K562 (cell line): ENCODE data around the gene INHA. TPM values are rescaled to one million over a fixed set of nuclear protein-coding genes. Genes with fewer than 3 reads are reported as not detected.

Experiments
- CBX5 ChIP-seq: IDR thresholded peaks from 2 replicates; pipeline ENCODE4 v1.6.1; 2014; ENCODE audit warnings: low read depth, borderline replicate concordance
- CTBP1 ChIP-seq: fragments of 450-650 bp; IDR thresholded peaks from 2 replicates; pipeline ENCODE4 v1.6.1; 2016; ENCODE audit warnings: borderline replicate concordance
- ILK ChIP-seq: fragments of 450-650 bp; IDR thresholded peaks from 2 replicates; pipeline ENCODE4 v1.6.1; 2016; ENCODE audit warnings: missing genetic modification characterization, low read depth, mild to moderate bottlenecking, missing compliant biosample characterization, moderate library complexity, borderline replicate concordance
- JUN ChIP-seq, 2 experiments: sonication (generic) in 1 of 2; formaldehyde crosslinking in 1 of 2; IDR thresholded peaks; 2 replicates each; pipeline versions ENCODE4 v1.6.1 to v1.8.0; 2012 to 2022; ENCODE audit warnings: borderline replicate concordance in 2 of 2, mild to moderate bottlenecking in 2 of 2, improper control_type of control experiment in 1 of 2, low read depth in 1 of 2, low read length in 1 of 2, missing genetic modification reagents in 1 of 2
- NONO ChIP-seq, 2 experiments: fragments of 200-400 bp in 1 of 2; fragments of 450-650 bp in 1 of 2; formaldehyde crosslinking in 1 of 2; IDR thresholded peaks; 2 replicates each; pipeline ENCODE4 v1.6.1; 2017; ENCODE audit warnings: low read depth in 2 of 2, mild to moderate bottlenecking in 2 of 2, moderate library complexity in 2 of 2, low read length in 1 of 2
- RBM34 ChIP-seq: fragments of 200-400 bp; formaldehyde crosslinking; IDR thresholded peaks from 2 replicates; pipeline ENCODE4 v1.6.1; 2018; ENCODE audit warnings: low read length, borderline replicate concordance; ENCODE audit not compliant: insufficient read depth
- RCOR1 ChIP-seq, 2 experiments: IDR thresholded peaks; 2 replicates each; pipeline ENCODE4 v1.6.1; 2012; ENCODE audit warnings: low read depth in 2 of 2, low read length in 2 of 2, borderline replicate concordance in 1 of 2, improper control_type of control experiment in 1 of 2
- SFPQ ChIP-seq: fragments of 200-400 bp; formaldehyde crosslinking; IDR thresholded peaks from 2 replicates; pipeline ENCODE4 v1.6.1; 2017; ENCODE audit warnings: mild to moderate bottlenecking, low read depth, low read length, moderate library complexity
- SREBF2 ChIP-seq: sonication (generic); formaldehyde crosslinking; IDR thresholded peaks from 2 replicates; pipeline ENCODE4 v1.4.0; 2020; ENCODE audit warnings: mild to moderate bottlenecking, missing genetic modification reagents
- TARDBP ChIP-seq: fragments of 450-650 bp; IDR thresholded peaks from 2 replicates; pipeline ENCODE4 v1.6.1; 2016
- ZC3H8 ChIP-seq: fragments of 450-650 bp; IDR thresholded peaks from 2 replicates; pipeline ENCODE4 v1.6.1; 2017
- ZFP36 ChIP-seq: fragments of 150-350 bp; IDR thresholded peaks from 2 replicates; pipeline ENCODE4 v1.6.1; 2018; ENCODE audit warnings: low read length, low read depth; ENCODE audit not compliant: partially characterized antibody
- ZNF280B ChIP-seq: fragments of 250-450 bp; sonication (Bioruptor Pico); IDR thresholded peaks from 2 replicates; pipeline ENCODE4 v1.5.1; 2021; ENCODE audit warnings: mild to moderate bottlenecking
- ZNF436 ChIP-seq: fragments of 250-450, 450-650 bp; sonication (Bioruptor Pico); formaldehyde crosslinking; IDR thresholded peaks from 2 replicates; pipeline ENCODE4 v1.7.0; 2020; ENCODE audit warnings: mild to moderate bottlenecking
- polyA plus RNA-seq, 8 experiments: library from polyadenylated mRNA; depleted of rRNA in 4 of 8; stranded (reverse) in 5 of 8; unstranded in 3 of 8; fragments of >200 nt; fragmentation: Nextera tagmentation in 2 of 8; fragmentation: Illumina TruSeq in 1 of 8; extraction: Ambion mirVana in 2 of 8; extraction: Trizol in 1 of 8; gene quantifications; 2 replicates each; pipeline versions ENCODE4 v1.2.1 to v1.2.3, GENCODE V29; 2011 to 2014; ENCODE audit warnings: inconsistent platforms in 1 of 8, missing spikeins in 1 of 8
- total RNA-seq, 7 experiments: library from RNA; depleted of rRNA in 6 of 7; stranded (reverse); fragments of >200 nt in 6 of 7; fragmentation: Illumina TruSeq in 2 of 7; extraction: Trizol in 2 of 7; gene quantifications; 2 replicates each; pipeline versions ENCODE4 v1.2.1 to v1.2.3, GENCODE V29; 2011 to 2021; ENCODE audit warnings: low replicate concordance in 1 of 7
- TF ChIP-seq, protein P1 (sequence below), 2 experiments: IDR thresholded peaks; 2 replicates each; pipeline ENCODE4 v1.6.1; 2011; ENCODE audit warnings: borderline replicate concordance in 1 of 2, control low read depth in 1 of 2, low read depth in 1 of 2, low read length in 1 of 2, mild to moderate bottlenecking in 1 of 2, mixed read lengths in 1 of 2, moderate library complexity in 1 of 2; ENCODE audit not compliant: insufficient read depth in 1 of 2, insufficient read length in 1 of 2, poor library complexity in 1 of 2, severe bottlenecking in 1 of 2; ENCODE audit errors: extremely low read depth in 1 of 2
- TF ChIP-seq, protein P2 (sequence below): fragments of 450-650 bp; IDR thresholded peaks from 2 replicates; pipeline ENCODE4 v1.6.1; 2018; ENCODE audit not compliant: partially characterized antibody

INHA gene
- total and polyA plus RNA-seq, 9 of the 15 experiments (the other 6 are each of a cell fraction or from before 2014, with no cell fraction given) = 0.07 to 1.9 (median 0.40) TPM

DNA sequence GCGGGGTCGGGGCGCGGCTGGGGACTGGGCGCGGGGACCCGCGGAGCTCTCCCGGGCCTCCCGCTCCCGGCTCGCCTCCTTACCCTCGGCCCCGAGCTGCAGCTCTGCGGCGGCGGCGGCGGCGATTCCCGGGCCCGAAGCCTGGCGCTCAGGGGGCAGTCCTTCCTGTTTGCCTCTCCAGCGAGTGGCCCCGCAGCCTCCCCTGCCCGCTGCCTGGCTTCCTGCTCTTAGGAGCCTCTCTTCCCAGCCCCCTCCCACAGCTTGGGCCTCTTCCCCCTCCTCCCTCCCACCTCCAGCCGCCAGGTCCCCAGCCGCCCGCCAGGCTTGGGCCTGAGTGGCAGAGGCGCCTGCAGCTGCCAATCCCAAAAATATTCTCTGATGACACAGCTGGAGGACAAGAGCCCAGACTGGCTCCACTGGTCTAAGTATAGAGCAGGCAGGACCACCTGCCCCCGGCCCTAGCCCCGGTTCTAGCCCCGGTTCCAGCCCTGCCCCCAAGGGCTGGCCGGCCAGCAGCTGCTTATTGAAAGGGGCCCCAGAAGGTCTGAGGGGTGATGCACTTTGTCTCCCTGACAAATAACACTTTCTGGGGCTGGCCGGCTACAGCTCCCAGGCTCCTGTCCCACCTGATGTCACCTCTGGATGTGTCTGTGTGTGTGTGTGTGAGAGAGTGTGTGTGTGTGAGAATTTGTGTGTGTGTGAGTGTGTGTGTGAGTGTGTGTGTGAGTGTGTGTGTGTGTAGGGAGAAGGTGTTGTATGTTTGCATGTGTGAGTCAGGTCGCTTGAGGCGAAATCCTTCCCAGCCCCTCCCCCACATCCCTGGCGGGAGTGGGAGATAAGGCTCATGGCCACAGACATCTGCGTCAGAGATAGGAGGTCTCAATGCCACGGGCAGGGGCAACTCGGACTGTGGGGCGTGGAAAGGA lies 536 bp upstream of the INHA start, which contains the start of gene OBSL1 (continued):
- no peak for TF ChIP-seq TARDBP
- TF ChIP-seq CTBP1 = peak; percentile 50; the same call in 1 of the 2 replicates
- TF ChIP-seq RCOR1 (IDR thresholded peaks at IDR 0.05; ENCODE audit: borderline replicate concordance in 1 of 2, low read depth in 2 of 2, low read length in 2 of 2) = peak in 1 of 2 experiments; percentile 81; a peak in 2 of 4 replicates
- no peak for TF ChIP-seq RBM34
- no peak for TF ChIP-seq CBX5
- no peak for TF ChIP-seq SFPQ
- peak; percentile 66; the same call in 1 of the 2 replicates for TF ChIP-seq JUN (IDR thresholded peaks at IDR 0.05; ENCODE audit: borderline replicate concordance, low read depth, low read length)
- 0 out of 2 replicates have a peak, but pooled peaks have one; percentile 37 for TF ChIP-seq JUN (CRISPR knock-in tag; IDR thresholded peaks at IDR 0.05; ENCODE audit: borderline replicate concordance)
- no peak for TF ChIP-seq SREBF2 (CRISPR knock-in tag)
- TF ChIP-seq, protein P1, sequence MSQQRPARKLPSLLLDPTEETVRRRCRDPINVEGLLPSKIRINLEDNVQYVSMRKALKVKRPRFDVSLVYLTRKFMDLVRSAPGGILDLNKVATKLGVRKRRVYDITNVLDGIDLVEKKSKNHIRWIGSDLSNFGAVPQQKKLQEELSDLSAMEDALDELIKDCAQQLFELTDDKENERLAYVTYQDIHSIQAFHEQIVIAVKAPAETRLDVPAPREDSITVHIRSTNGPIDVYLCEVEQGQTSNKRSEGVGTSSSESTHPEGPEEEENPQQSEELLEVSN (IDR thresholded peaks at IDR 0.05; ENCODE audit: borderline replicate concordance in 1 of 2, extremely low read depth in 1 of 2, insufficient read depth in 1 of 2, insufficient read length in 1 of 2, low read depth in 1 of 2, low read length in 1 of 2, poor library complexity in 1 of 2, severe bottlenecking in 1 of 2) = peak in 1 of 2 experiments; percentile 52
- TF ChIP-seq NONO (IDR thresholded peaks at IDR 0.05; ENCODE audit: low read depth in 2 of 2, low read length in 1 of 2) = 0 out of 4 replicates have a peak, but pooled peaks of 1 of the 2 experiments have one; percentile 4
- no peak for TF ChIP-seq ZFP36
- TF ChIP-seq, protein P2, sequence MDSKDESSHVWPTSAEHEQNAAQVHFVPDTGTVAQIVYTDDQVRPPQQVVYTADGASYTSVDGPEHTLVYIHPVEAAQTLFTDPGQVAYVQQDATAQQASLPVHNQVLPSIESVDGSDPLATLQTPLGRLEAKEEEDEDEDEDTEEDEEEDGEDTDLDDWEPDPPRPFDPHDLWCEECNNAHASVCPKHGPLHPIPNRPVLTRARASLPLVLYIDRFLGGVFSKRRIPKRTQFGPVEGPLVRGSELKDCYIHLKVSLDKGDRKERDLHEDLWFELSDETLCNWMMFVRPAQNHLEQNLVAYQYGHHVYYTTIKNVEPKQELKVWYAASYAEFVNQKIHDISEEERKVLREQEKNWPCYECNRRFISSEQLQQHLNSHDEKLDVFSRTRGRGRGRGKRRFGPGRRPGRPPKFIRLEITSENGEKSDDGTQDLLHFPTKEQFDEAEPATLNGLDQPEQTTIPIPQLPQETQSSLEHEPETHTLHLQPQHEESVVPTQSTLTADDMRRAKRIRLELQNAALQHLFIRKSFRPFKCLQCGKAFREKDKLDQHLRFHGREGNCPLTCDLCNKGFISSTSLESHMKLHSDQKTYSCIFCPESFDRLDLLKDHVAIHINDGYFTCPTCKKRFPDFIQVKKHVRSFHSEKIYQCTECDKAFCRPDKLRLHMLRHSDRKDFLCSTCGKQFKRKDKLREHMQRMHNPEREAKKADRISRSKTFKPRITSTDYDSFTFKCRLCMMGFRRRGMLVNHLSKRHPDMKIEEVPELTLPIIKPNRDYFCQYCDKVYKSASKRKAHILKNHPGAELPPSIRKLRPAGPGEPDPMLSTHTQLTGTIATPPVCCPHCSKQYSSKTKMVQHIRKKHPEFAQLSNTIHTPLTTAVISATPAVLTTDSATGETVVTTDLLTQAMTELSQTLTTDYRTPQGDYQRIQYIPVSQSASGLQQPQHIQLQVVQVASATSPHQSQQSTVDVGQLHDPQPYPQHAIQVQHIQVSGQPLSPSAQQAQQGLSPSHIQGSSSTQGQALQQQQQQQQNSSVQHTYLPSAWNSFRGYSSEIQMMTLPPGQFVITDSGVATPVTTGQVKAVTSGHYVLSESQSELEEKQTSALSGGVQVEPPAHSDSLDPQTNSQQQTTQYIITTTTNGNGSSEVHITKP = no peak
- no peak for TF ChIP-seq ZNF436 (CRISPR knock-in tag)
- TF ChIP-seq ZNF280B = no peak
- TF ChIP-seq ILK (tag) = no peak
- no peak for TF ChIP-seq ZC3H8
